ENCODE measurements around the gene AUTS2.

Gene AUTS2

GRCh38 chr7:70171369-70171920, 573.2 kb downstream of the AUTS2 start:
- no peak for DNase-seq (ENCODE audit: low read depth in 1 of 2, low spot score in 1 of 2)
- Histone ChIP-seq H3K27me3 (ENCODE audit: insufficient read depth, poor library complexity, severe bottlenecking) (no peaks in the 10 kb centered on the region), H3K4me3 (replicated peaks; ENCODE audit: insufficient read depth, low read length) (no peak overlapping the region), H3K27ac (replicated peaks) (no peak overlapping the region)
- TF ChIP-seq SPI1 (IDR thresholded peaks at IDR 0.05; ENCODE audit: borderline replicate concordance, low read depth) (no peak), GABPA (IDR thresholded peaks at IDR 0.05; ENCODE audit: low read depth) (no peak), REST (IDR thresholded peaks at IDR 0.05; ENCODE audit: insufficient replicate concordance, low read depth) (no peak), CTCF (IDR thresholded peaks at IDR 0.05; ENCODE audit: insufficient read depth, low read length) (no peak), POLR2AphosphoS5 (IDR thresholded peaks at IDR 0.05; ENCODE audit: low read depth) (no peak)

GRCh38 chr7:70177166-70177565, 578.9 kb downstream of the AUTS2 start:
- no peak for TF ChIP-seq REST (IDR thresholded peaks at IDR 0.05; ENCODE audit: insufficient replicate concordance, low read depth)
- TF ChIP-seq GABPA (IDR thresholded peaks at IDR 0.05; ENCODE audit: low read depth): no peak
- no peak for TF ChIP-seq CTCF (IDR thresholded peaks at IDR 0.05; ENCODE audit: insufficient read depth, low read length)
- no peak for DNase-seq (ENCODE audit: low read depth in 1 of 2, low spot score in 1 of 2)
- no peaks in the 10 kb centered on the region for H3K27me3 ChIP-seq (ENCODE audit: insufficient read depth, poor library complexity, severe bottlenecking)
- H3K27ac ChIP-seq (replicated peaks): no peak overlapping the region
- H3K4me3 ChIP-seq (replicated peaks; ENCODE audit: insufficient read depth, low read length): no peak overlapping the region

- H3K27me3 ChIP-seq (ENCODE audit: insufficient read depth, poor library complexity, severe bottlenecking): no peaks in the 10 kb centered on the region
- H3K27ac ChIP-seq (replicated peaks): no peak overlapping the region
- H3K4me3 ChIP-seq (replicated peaks; ENCODE audit: insufficient read depth, low read length): no peak overlapping the region
- TF ChIP-seq CTCF (IDR thresholded peaks at IDR 0.05; ENCODE audit: insufficient read depth, low read length): no peak
- no peak for TF ChIP-seq POLR2AphosphoS5 (IDR thresholded peaks at IDR 0.05; ENCODE audit: low read depth)
- TF ChIP-seq GABPA (IDR thresholded peaks at IDR 0.05; ENCODE audit: low read depth): no peak
- TF ChIP-seq SPI1 (IDR thresholded peaks at IDR 0.05; ENCODE audit: borderline replicate concordance, low read depth): no peak
- no peak for TF ChIP-seq REST (IDR thresholded peaks at IDR 0.05; ENCODE audit: insufficient replicate concordance, low read depth)
- no peak for DNase-seq (ENCODE audit: low read depth in 1 of 2, low spot score in 1 of 2)
These were observed 579.9 kb downstream of the AUTS2 start for GRCh38 chr7:70178211-70178610.

All from HL-60 (cell line).